Endothelial cell of umbilical vein (primary cell): ENCODE results near the gene TRAF3IP1. TPM values are rescaled to one million over a fixed set of nuclear protein-coding genes. Genes with fewer than 3 reads are reported as not detected.

Source experiments
- BruUV-seq: library from RNA; stranded (reverse); fragments of 400-500 nt; replicated peaks from 2 replicates; lab custom pipeline; 2021; lab: Mats Ljungman, UMichigan
- CTCF ChIA-PET: fragments of 300-600, 350-600 bp; sonication (Branson Sonifier 250); formaldehyde crosslinking; loops from one replicate; lab custom pipeline; 2021; ENCODE audit warnings: antibody characterized with exemption, inconsistent platforms; lab: Charles Lee
- POLR2A ChIA-PET: fragments of 300-600, 350-600 bp; sonication (Branson Sonifier 250); formaldehyde crosslinking; loops from one replicate; lab custom pipeline; 2021; ENCODE audit warnings: antibody characterized with exemption, inconsistent platforms; lab: Charles Lee
- DNase-seq: peaks from one replicate; pipeline ENCODE4 v3.0.0-alpha.2; 2011; ENCODE audit warnings: low read depth, low spot score
- FAIRE-seq: peaks from 2 replicates; lab custom pipeline; 2011; peaks lifted over from hg19 to GRCh38; lab: Jason Lieb, UNC
- H2AFZ ChIP-seq: 2 replicates; pipeline ENCODE4 v1.6.0; 2012; ENCODE audit warnings: low read depth, low read length, control low read depth, inconsistent platforms
- H3K27ac ChIP-seq: 2 replicates; pipeline ENCODE4 v1.5.1; 2011; ENCODE audit warnings: low read depth, mild to moderate bottlenecking, control low read depth, low read length, moderate library complexity; ENCODE audit not compliant: insufficient read depth
- H3K27me3 ChIP-seq, 2 experiments: 2 replicates each; pipeline versions ENCODE4 v1.6.0 to v1.6.1; 2011; ENCODE audit warnings: low read length in 2 of 2, mixed read lengths in 1 of 2; ENCODE audit not compliant: control insufficient read depth in 2 of 2, insufficient read depth in 2 of 2
- H3K36me3 ChIP-seq, 2 experiments: 2 replicates in 1 of 2; 3 replicates in 1 of 2; pipeline ENCODE4 v1.5.1; 2011; ENCODE audit warnings: low read length in 2 of 2, mild to moderate bottlenecking in 1 of 2, moderate library complexity in 1 of 2; ENCODE audit not compliant: control insufficient read depth in 2 of 2, insufficient read depth in 2 of 2; ENCODE audit errors: extremely low read depth in 1 of 2
- H3K4me1 ChIP-seq: 3 replicates; pipeline ENCODE4 v1.5.1; 2011; ENCODE audit warnings: mild to moderate bottlenecking, low read length; ENCODE audit not compliant: control insufficient read depth, insufficient read depth; ENCODE audit errors: extremely low read depth
- H3K4me2 ChIP-seq: 2 replicates; pipeline ENCODE4 v1.6.1; 2011; ENCODE audit warnings: low read length, control low read depth, mixed read lengths; ENCODE audit not compliant: insufficient read depth
- H3K4me3 ChIP-seq, 3 experiments: fragments of 200-600 bp in 1 of 3; sonication (generic), shearing (Covaris generic) in 1 of 3; replicated peaks in 1 of 3; 2 replicates each; pipeline ENCODE4 v1.5.1; 2011 to 2016; ENCODE audit warnings: control low read depth in 3 of 3, low read length in 3 of 3, mild to moderate bottlenecking in 2 of 3, inconsistent platforms in 1 of 3, low read depth in 1 of 3, moderate library complexity in 1 of 3; ENCODE audit not compliant: insufficient read depth in 1 of 3
- H3K79me2 ChIP-seq: 2 replicates; pipeline ENCODE4 v1.6.0; 2012; ENCODE audit warnings: low read length, inconsistent platforms; ENCODE audit not compliant: control insufficient read depth, insufficient read depth
- H3K9ac ChIP-seq: replicated peaks from 2 replicates; pipeline ENCODE3; 2011; ENCODE audit warnings: low read length, control low read depth; ENCODE audit not compliant: insufficient read depth; ENCODE audit errors: extremely low read depth
- H3K9me1 ChIP-seq: replicated peaks from 3 replicates; pipeline ENCODE4 v1.6.0; 2011; ENCODE audit warnings: mild to moderate bottlenecking, low read length; ENCODE audit not compliant: control insufficient read depth, insufficient read depth; ENCODE audit errors: extremely low read depth
- H3K9me3 ChIP-seq: replicated peaks from 2 replicates; pipeline ENCODE4 v1.5.1; 2012; ENCODE audit warnings: low read length, inconsistent platforms; ENCODE audit not compliant: control insufficient read depth, insufficient read depth
- H4K20me1 ChIP-seq: replicated peaks from 2 replicates; pipeline ENCODE3; 2011; ENCODE audit warnings: mild to moderate bottlenecking, low read length; ENCODE audit not compliant: control insufficient read depth, insufficient read depth; ENCODE audit errors: extremely low read depth
- EZH2 ChIP-seq: IDR thresholded peaks from 2 replicates; pipeline ENCODE4 v1.6.1; 2012; ENCODE audit warnings: borderline replicate concordance, low read depth, mild to moderate bottlenecking, moderate library complexity, low read length, inconsistent platforms; ENCODE audit not compliant: severe bottlenecking
- FOS ChIP-seq: IDR thresholded peaks from 2 replicates; pipeline ENCODE4 v1.6.1; 2011; ENCODE audit warnings: mild to moderate bottlenecking, low read length, moderate library complexity, borderline replicate concordance; ENCODE audit not compliant: insufficient read depth
- GATA2 ChIP-seq: IDR thresholded peaks from 2 replicates; pipeline ENCODE4 v1.7.0; 2011; ENCODE audit warnings: low read depth, mild to moderate bottlenecking, moderate library complexity, mixed read lengths, low read length; ENCODE audit not compliant: insufficient read length, insufficient read depth
- JUN ChIP-seq: IDR thresholded peaks from 2 replicates; pipeline ENCODE4 v1.6.1; 2011; ENCODE audit warnings: borderline replicate concordance, low read depth; ENCODE audit not compliant: insufficient read length, insufficient read depth
- MYC ChIP-seq: IDR thresholded peaks from one replicate; pipeline ENCODE4 v1.6.1; 2011; ENCODE audit warnings: mild to moderate bottlenecking, low read depth, low read length
- POLR2A ChIP-seq: IDR thresholded peaks from 2 replicates; pipeline ENCODE4 v1.6.1; 2012; ENCODE audit warnings: low read depth, mild to moderate bottlenecking, control low read depth, low read length
- POLR2AphosphoS5 ChIP-seq: IDR thresholded peaks from 2 replicates; pipeline ENCODE4 v1.6.1; 2012; ENCODE audit warnings: low read depth, mild to moderate bottlenecking, control low read depth, low read length, moderate library complexity; ENCODE audit not compliant: insufficient read depth
- dilution Hi-C: fragments of 300-500 bp; cut with MboI; formaldehyde crosslinking; loops from one replicate; pipeline ENCODE4 v1.15.0; 2019; ENCODE audit warnings: low sequenced_read_pairs; ENCODE audit not compliant: extremely low pct_ligation_motif_present
- intact Hi-C: fragments of 100-400 bp; cut with micrococcal nuclease; formaldehyde crosslinking; loops from one replicate; pipeline ENCODE4 v1.10.0; 2022
- polyA plus RNA-seq, 4 experiments: library from polyadenylated mRNA; depleted of rRNA in 3 of 4; stranded (reverse) in 3 of 4; unstranded in 1 of 4; fragments of >200 nt; gene quantifications; 2 replicates each; pipeline versions ENCODE4 v1.2.1 to v1.2.3, GENCODE V29; 2011 to 2012; ENCODE audit warnings: missing spikeins in 1 of 4
- total RNA-seq: library from RNA; stranded (reverse); gene quantifications from 2 replicates; pipeline ENCODE4 v1.2.3, GENCODE V29; 2021
- TF ChIP-seq, protein P1 (sequence below), 2 donors: IDR thresholded peaks; 1 replicate in 1 of 2; 2 replicates in 1 of 2; pipeline ENCODE4 v1.5.1; 2011; ENCODE audit warnings: low read length in 2 of 2, mild to moderate bottlenecking in 2 of 2, moderate library complexity in 2 of 2, control low read depth in 1 of 2, inconsistent platforms in 1 of 2, low read depth in 1 of 2; ENCODE audit not compliant: insufficient read depth in 1 of 2; ENCODE audit errors: extremely low read depth in 1 of 2
- TF ChIP-seq, protein P2 (sequence below): IDR thresholded peaks from 2 replicates; pipeline ENCODE4 v1.6.1; 2011; ENCODE audit not compliant: insufficient read depth, insufficient read length

The TRAF3IP1 gene
- total and polyA plus RNA-seq, 2 donors (not counting 3 experiments of a cell fraction or from before 2014, with no cell fraction given) = 3.4 to 15.9 TPM

DNA sequence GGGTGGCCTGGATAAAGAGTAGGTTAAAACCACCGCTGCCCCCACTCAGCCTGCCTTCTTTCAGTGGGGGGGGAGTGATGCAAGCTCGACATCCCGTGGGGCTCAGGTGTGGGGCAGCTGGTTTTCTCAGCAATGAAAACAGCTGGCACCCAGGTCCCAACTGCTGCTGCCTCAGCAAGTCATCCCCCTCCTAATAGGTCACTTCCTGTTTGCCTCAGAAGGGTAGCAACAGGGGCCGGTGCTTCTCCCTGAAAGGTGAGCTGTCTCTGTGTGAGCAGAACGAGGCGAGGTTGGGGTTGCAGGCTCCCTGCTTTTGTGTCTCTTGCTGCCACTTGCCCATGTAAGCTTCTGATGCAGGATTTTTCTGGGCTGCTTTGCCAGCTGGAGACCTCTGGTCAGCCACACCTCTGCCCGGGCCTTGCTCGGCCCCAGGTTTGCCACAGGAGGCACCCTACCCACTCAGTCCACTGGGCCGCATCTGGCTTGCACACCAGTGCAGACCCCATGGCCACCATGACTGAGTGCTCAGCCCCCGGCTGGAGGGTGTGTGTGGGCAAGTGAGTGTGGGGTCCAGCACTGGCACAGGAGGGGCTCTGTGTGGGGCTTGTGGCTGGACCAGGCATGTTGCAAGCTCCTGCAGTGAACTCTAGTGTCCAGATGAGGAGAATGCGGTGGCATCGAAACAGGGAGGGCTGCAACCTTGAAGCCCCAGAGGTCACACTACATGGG lies 94.9 kb downstream of the TRAF3IP1 start:
- intact Hi-C loops = no loop called here

More for the DNA sequence above, 94.9 kb downstream of the TRAF3IP1 start:
- no peaks in the 10 kb centered on the region for H3K4me1 ChIP-seq
- no peaks in the 10 kb centered on the region for H3K79me2 ChIP-seq
- no peak overlapping the region for H2AFZ ChIP-seq
- FAIRE-seq (no peak), DNase-seq (no peak)
- no peaks in the 10 kb centered on the region for H3K27me3 ChIP-seq
- H3K9me1 ChIP-seq = no peaks in the 10 kb centered on the region
- no peak overlapping the region for H3K4me2 ChIP-seq
- ChIA-PET POLR2A (no interaction called here), CTCF (interaction anchor here (1.0 to 1.6 kb wide), 2 partner anchors 44 to 60 kb away, joined by 3 to 7 read pairs; no protein-coding TSS in a partner anchor)
- no peaks in the 10 kb centered on the region for H4K20me1 ChIP-seq
- TF ChIP-seq GATA2 (no peak), EZH2 (no peak), POLR2A (no peak), FOS (no peak), MYC (no peak), POLR2AphosphoS5 (no peak), JUN (no peak)
- TF ChIP-seq, protein P1, sequence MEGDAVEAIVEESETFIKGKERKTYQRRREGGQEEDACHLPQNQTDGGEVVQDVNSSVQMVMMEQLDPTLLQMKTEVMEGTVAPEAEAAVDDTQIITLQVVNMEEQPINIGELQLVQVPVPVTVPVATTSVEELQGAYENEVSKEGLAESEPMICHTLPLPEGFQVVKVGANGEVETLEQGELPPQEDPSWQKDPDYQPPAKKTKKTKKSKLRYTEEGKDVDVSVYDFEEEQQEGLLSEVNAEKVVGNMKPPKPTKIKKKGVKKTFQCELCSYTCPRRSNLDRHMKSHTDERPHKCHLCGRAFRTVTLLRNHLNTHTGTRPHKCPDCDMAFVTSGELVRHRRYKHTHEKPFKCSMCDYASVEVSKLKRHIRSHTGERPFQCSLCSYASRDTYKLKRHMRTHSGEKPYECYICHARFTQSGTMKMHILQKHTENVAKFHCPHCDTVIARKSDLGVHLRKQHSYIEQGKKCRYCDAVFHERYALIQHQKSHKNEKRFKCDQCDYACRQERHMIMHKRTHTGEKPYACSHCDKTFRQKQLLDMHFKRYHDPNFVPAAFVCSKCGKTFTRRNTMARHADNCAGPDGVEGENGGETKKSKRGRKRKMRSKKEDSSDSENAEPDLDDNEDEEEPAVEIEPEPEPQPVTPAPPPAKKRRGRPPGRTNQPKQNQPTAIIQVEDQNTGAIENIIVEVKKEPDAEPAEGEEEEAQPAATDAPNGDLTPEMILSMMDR (IDR thresholded peaks at IDR 0.05; ENCODE audit: extremely low read depth in 1 of 2, insufficient read depth in 1 of 2, low read depth in 1 of 2, low read length in 2 of 2) = no peak
- TF ChIP-seq, protein P2, sequence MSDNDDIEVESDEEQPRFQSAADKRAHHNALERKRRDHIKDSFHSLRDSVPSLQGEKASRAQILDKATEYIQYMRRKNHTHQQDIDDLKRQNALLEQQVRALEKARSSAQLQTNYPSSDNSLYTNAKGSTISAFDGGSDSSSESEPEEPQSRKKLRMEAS = no peak
- no peak overlapping the region for H3K27ac ChIP-seq
- H3K9me3 ChIP-seq = no peaks in the 10 kb centered on the region
- no peak overlapping the region for H3K4me3 ChIP-seq
- dilution Hi-C loops = no loop called here
- no peaks in the 10 kb centered on the region for H3K36me3 ChIP-seq
- no TSS peak for BruUV-seq
- no peak overlapping the region for H3K9ac ChIP-seq
